ENCODE results near the gene NUDT14.

The NUDT14 gene

DNA sequence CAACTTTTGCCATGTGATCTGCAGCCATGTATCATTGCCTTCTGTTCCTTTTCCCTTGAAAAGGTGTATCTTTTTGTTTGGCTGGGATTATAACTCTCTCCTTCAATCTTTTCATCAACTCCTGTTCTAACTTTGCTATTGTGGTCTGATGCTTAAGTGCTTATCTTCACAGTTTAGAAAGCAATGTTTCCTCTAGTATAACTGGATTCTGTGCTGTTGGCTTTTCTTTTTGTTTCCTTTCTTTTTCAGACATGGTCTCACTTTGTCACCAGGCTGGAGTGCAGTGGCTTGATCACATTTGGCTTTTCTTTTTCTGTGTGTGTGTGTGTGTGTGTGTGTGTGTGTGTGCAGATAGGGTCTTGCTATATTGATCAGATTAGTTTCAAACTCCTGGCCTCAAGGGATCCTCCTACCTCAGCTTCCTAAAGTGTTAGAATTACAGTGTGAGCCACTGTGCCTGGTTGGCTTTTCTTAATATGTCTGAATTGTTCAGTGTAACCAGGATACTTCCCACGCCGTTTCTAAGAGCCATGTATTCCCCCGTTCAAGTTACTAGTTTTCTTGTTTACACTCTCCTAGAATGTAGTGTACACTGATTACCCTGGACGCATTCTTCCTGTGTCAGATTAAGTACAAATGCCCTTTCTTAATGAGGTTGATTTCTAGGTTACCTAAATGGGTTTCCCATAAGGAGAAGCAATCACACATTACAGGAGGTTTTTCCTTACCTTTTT, 48.0 kb downstream of the NUDT14 start:
- DNase-seq (ENCODE audit: low spot score): peak; percentile 25

DNA sequence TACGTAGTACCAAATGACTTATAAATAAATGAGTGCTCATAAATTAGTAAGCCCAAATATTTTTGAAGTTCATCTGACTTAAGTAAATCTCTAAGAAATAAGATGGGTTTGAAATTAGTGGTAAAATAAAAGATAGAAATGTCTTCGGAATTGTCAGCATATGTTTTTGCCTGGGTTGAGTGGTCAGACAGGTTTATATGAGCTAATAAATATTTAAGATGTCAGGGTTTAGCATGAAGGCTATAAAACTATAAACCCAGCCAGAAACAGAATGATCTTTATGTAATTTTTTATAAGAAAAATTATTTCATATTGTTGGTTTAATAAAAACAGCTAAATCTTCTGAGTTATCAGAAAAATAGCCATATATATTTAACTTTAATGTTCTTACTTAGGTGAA, 49.9 kb downstream of the NUDT14 start:
- DNase-seq (ENCODE audit: low spot score): no peak

DNA sequence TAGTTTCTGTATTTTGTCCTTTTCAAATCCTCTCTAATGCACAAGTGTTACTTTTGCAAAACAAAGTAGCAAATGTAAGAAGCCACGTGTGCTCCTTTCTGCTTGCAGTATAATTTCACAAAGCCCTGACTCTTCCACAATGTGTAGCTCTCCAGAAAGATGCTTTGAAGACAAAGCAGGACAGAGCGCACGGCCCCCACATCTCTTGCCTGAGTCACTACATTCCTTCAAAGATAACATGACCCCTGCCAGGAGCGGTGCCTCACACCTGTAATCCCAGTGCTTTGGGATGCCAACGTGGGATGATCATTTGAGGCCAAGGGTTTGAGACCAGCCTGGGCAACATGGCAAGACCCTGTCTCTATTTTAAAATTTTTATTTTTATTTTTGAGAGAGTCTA, 53.1 kb downstream of the NUDT14 start:
- no peak for DNase-seq (ENCODE audit: low spot score)

DNA sequence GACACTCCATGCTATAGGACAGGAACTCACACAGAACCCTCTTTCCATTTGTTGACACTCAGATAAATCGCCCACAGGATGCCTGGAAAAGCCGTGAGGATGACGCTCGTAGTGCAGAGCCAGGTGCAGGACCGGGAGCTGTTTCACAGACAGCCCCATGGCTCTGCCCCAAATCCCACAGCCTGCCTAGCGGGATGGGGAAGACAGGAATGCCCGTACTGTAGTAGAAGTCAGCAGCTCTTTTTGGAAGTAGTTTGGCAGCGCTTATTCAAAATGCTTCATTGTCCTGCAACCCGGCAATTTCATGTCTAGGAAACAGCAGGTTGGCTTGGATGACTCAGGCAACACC, 54.2 kb downstream of the NUDT14 start:
- no peak for DNase-seq (ENCODE audit: low spot score)

DNA sequence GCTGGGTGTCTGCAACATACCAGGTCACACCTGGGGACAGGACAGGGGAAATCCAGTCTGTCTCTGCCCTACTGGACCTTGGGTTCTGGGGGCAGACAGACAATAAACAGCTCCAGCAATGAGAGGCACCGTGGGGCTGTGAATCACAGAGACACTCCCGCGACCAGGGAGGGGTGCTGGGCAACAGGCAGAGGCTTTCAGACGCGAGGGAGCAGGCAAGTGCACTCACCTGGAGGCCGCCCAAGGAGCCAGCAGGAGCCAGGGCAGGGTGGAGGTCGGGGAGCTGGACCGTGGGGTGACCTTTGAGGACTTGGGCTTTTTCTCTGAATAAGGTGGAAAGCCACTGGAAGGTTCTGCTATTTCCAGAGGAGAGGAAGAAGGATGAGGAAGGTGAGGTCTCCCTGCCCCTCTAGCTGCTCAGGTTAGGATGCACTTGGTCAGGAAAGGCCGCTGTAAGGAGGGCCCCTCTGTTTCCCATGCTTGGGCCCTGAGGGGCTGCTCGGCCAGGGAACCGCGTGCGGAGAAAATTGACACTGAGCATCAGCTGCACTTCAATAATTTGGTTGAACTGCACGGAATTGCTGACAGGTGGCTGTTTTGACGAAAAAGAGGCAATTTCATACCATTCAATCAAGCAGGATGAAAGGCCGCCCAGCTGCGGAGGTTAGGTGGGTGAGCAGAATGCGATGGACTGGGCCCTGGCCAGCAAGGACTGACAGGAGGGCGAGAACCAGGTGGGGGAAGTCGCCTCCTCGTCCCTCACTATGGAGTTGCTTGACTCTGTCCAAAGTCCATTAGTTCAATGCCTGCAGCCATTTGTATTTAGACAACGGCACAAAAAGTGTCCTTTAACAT, 54.8 kb downstream of the NUDT14 start:
- no peak for DNase-seq (ENCODE audit: low spot score)

DNA sequence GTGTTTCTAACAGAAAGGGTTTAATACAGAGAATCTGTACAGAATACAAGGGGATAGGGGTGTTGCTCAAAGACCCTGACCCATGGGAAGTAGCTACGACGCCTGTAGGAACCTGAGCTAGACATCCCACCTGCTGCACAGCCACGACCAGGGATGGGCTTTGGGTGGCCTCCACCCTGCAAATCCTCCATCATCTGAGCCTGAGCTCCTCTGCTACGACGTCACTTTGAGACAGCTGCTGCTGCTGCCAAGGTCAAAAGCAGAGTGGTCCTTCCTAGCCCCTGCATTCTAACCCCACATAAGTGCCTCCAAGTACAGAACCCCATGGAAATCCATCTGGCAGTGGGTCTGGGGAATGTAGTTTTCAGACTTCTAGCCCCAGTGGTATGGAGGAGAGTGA, 56.3 kb downstream of the NUDT14 start:
- DNase-seq (ENCODE audit: low spot score): no peak

DNA sequence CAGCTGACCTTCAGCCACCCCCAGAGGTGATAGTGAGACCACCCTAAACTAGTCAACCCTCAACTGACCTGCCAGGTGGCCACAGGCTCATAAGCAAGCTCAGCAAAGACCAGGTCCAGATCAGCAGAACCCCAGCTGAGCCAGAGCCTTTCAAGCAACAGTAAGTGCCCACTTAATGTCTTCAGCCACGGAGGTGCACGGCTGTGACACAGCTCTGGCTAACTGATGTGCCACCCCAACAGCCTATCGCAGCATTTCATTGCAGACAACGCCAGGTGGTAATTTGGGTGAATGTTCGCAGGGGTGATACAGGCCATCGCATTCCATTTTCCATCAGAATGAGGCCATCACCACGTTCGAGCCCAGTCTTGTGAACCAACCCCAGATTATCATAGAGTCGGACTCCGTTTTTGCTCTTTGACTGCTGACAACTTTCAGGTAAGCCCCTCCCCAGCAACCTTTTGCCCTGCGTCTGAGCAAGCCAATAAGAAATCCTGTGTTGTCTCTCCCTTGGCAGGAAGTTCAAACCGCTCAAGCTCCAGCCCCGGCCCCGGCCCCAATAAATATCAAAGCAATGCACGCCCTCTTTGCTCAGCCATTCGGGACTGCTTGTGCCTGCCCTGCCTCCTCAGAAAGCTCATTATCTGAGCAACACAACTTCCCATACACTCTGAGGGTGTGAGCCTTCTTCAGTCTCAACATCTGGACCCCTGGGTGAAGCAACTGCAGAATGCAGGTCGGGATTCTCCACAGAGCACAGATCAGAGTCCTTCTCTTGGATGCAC, 56.9 kb downstream of the NUDT14 start:
- DNase-seq (ENCODE audit: low spot score): no peak

DNA sequence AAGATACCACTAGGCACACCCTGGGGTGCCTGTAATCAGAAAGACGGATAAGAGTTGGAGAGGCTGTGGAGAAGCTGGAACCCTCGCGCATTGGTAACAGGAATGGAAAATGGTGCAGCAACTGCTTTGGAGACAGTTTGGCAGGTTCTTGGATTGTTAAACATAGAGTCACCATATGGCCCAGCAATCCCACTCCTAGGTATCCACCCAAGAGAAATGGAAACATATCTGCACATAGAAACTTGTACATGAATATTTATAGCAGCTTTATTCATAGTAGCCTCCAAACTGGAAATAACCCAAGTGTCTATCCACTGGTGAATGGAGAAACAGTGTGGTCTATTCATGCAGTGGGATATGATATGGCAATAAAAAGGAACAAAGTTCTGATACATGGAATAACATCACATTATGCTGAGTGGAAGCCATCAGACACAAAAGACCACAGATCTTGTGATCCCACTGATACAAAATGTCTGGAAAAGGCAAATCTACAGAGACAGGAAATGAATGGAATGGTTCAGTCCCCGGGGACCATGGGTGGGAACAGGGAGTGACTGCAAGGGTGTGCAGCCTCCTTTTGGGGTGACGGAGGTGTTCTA, 57.9 kb downstream of the NUDT14 start:
- no peak for DNase-seq (ENCODE audit: low spot score)
